IMR-90 (cell line): Measurements from ENCODE around the gene FFAR2.

Source experiments
- BHLHE40 ChIP-seq: fragments of 150-350 bp; IDR thresholded peaks from 2 replicates; pipeline ENCODE4 v1.6.1; 2016; ENCODE audit warnings: mild to moderate bottlenecking, low read depth, low read length
- CHD1 ChIP-seq: IDR thresholded peaks from 2 replicates; pipeline ENCODE4 v1.6.1; 2012; ENCODE audit warnings: low read depth, low read length, improper control_type of control experiment
- CTCF ChIP-seq: conservative IDR thresholded peaks from 2 replicates; pipeline ENCODE4 v1.5.1; 2012; ENCODE audit warnings: mild to moderate bottlenecking, low read depth, low read length, improper control_type of control experiment
- FOS ChIP-seq: fragments of 150-350 bp; IDR thresholded peaks from 2 replicates; pipeline ENCODE4 v1.6.1; 2016; ENCODE audit warnings: low read depth, low read length
- MAZ ChIP-seq: IDR thresholded peaks from 2 replicates; pipeline ENCODE4 v1.6.1; 2012; ENCODE audit warnings: low read depth, mild to moderate bottlenecking, low read length, improper control_type of control experiment, moderate library complexity, borderline replicate concordance
- MXI1 ChIP-seq: IDR thresholded peaks from 2 replicates; pipeline ENCODE4 v1.6.1; 2012; ENCODE audit warnings: low read depth, mild to moderate bottlenecking, low read length, moderate library complexity, borderline replicate concordance
- POLR2A ChIP-seq: IDR thresholded peaks from 2 replicates; pipeline ENCODE4 v1.6.1; 2012; ENCODE audit warnings: mild to moderate bottlenecking, low read depth, low read length
- RCOR1 ChIP-seq: IDR thresholded peaks from 2 replicates; pipeline ENCODE4 v1.6.1; 2012; ENCODE audit warnings: mild to moderate bottlenecking, low read length, improper control_type of control experiment; ENCODE audit not compliant: insufficient replicate concordance
- RFX5 ChIP-seq: IDR thresholded peaks from 2 replicates; pipeline ENCODE4 v1.8.0; 2012; ENCODE audit warnings: low read depth, mild to moderate bottlenecking, low read length, moderate library complexity
- SMC3 ChIP-seq: fragments of 150-350 bp; IDR thresholded peaks from 2 replicates; pipeline ENCODE4 v1.6.1; 2016; ENCODE audit warnings: low read depth, mild to moderate bottlenecking, antibody characterized with exemption, low read length, moderate library complexity
- USF2 ChIP-seq: fragments of 150-350 bp; IDR thresholded peaks from 2 replicates; pipeline ENCODE4 v1.6.1; 2017; ENCODE audit warnings: mild to moderate bottlenecking, antibody characterized with exemption, low read length, low read depth

- TF ChIP-seq FOS = no peak
- no peak for TF ChIP-seq CTCF
- no peak for TF ChIP-seq USF2
- no peak for TF ChIP-seq POLR2A
- no peak for TF ChIP-seq RCOR1
- no peak for TF ChIP-seq CHD1
- TF ChIP-seq MAZ = no peak
- TF ChIP-seq MXI1 = no peak
- no peak for TF ChIP-seq SMC3
- no peak for TF ChIP-seq BHLHE40
- TF ChIP-seq RFX5 = no peak
Observed at GRCh38 chr19:35430409-35431144, 17.5 kb upstream of the FFAR2 start.
